GM12872 (cell line): ENCODE data around the gene ZNF207.

ENCODE experiments used
- CTCF ChIP-seq: IDR thresholded peaks from 3 replicates; pipeline ENCODE4 v1.5.1; 2011; ENCODE audit warnings: low read depth, mild to moderate bottlenecking, low read length, moderate library complexity; ENCODE audit not compliant: insufficient read depth

ZNF207 gene

DNA sequence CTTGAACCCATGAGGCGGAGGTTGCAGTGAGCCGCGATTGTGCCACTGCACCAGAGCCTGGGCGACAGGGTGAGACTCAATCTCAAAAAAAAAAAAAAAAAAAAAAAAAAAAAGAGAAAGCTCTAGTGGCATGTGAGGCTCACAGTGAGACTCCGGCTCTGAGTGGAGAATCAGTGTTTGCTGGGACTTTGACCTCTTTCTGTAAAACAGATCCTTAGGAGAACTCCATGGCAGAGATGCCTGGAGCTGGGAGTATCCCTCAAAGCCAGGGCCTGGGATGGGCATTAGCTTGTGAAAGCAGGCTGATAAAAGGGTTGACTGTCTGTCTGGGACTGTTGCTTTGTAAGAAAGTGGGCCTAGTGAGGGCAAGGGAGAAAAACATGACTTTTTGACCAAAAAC lies 46.4 kb downstream of the ZNF207 start:
- no peak for TF ChIP-seq CTCF

DNA sequence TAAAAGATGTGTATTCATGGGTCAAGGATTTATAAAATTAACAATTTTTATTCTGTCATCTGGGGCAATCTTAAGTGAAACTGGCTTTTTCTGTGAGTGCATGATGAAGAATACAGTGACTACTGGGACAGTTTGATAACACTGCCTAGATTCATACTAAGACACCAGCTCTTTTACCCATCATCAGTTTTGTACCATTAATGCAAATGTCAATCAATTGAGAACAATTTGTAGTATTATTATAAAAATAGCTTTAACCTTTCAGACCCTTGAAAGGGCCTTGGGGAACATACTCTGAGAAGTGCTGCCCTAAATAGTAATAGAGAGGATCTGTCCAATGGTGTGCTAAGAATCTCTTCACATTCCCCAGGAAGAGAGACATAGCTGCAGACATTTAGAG lies 49.0 kb downstream of the ZNF207 start:
- TF ChIP-seq CTCF: no peak

GRCh38 chr17:32426894-32427293 lies 76.9 kb downstream of the ZNF207 start:
- no peak for TF ChIP-seq CTCF

DNA sequence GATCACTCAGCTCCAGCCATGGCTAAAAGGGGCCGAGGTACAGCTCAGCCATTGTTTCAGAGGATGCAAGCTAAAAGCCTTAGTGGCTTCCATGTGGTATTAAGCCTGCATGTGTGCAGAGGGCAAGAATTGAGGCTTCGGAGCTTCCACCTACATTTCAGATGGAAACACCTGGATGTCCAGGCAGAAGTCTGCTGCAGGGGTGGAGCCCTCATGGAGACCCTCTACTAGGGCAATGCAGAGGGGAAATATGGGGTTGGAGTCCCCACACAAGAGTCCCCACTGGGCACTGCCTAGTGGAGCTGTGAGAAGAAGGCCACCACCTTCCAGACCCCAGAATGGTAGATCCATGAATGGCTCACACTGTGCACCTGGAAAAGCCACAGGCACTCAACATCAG lies 79.6 kb downstream of the ZNF207 start:
- TF ChIP-seq CTCF: no peak
